ENCODE data around the gene SLC47A1.

DNA sequence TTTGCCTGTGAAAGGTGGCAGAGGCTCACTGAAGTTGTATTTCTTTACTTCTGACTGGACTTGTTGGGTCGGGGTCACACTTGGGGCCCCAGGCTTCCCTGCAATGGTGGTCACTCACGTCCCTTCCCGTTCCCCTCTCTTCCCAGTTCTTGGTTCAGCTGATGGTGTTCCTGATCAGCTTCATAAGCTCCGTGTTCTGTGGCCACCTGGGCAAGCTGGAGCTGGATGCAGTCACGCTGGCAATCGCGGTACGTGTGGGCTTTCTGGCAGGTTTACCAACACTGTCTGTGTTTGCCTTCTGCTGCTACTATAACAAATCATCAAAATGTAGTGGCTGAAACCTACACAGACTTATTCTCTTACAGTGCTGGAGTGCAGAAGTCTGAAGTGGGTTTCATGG is 8.6 kb downstream of the SLC47A1 start:
- no peak for TF ChIP-seq CSDC2 (CRISPR knock-in tag; IDR thresholded peaks at IDR 0.05)
- no peak for TF ChIP-seq ZFP3 (CRISPR knock-in tag; IDR thresholded peaks at IDR 0.05)
- no peak for TF ChIP-seq RARB (CRISPR knock-in tag; IDR thresholded peaks at IDR 0.05)
- no peak for TF ChIP-seq ZNF70 (CRISPR knock-in tag; IDR thresholded peaks at IDR 0.05)
- no peak for TF ChIP-seq ARNTL (CRISPR knock-in tag; IDR thresholded peaks at IDR 0.05; ENCODE audit: borderline replicate concordance, low read depth)
- TF ChIP-seq, protein P1, sequence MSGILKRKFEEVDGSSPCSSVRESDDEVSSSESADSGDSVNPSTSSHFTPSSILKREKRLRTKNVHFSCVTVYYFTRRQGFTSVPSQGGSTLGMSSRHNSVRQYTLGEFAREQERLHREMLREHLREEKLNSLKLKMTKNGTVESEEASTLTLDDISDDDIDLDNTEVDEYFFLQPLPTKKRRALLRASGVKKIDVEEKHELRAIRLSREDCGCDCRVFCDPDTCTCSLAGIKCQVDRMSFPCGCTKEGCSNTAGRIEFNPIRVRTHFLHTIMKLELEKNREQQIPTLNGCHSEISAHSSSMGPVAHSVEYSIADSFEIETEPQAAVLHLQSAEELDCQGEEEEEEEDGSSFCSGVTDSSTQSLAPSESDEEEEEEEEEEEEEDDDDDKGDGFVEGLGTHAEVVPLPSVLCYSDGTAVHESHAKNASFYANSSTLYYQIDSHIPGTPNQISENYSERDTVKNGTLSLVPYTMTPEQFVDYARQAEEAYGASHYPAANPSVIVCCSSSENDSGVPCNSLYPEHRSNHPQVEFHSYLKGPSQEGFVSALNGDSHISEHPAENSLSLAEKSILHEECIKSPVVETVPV (CRISPR knock-in tag; IDR thresholded peaks at IDR 0.05), result no peak
- TF ChIP-seq, protein P2, sequence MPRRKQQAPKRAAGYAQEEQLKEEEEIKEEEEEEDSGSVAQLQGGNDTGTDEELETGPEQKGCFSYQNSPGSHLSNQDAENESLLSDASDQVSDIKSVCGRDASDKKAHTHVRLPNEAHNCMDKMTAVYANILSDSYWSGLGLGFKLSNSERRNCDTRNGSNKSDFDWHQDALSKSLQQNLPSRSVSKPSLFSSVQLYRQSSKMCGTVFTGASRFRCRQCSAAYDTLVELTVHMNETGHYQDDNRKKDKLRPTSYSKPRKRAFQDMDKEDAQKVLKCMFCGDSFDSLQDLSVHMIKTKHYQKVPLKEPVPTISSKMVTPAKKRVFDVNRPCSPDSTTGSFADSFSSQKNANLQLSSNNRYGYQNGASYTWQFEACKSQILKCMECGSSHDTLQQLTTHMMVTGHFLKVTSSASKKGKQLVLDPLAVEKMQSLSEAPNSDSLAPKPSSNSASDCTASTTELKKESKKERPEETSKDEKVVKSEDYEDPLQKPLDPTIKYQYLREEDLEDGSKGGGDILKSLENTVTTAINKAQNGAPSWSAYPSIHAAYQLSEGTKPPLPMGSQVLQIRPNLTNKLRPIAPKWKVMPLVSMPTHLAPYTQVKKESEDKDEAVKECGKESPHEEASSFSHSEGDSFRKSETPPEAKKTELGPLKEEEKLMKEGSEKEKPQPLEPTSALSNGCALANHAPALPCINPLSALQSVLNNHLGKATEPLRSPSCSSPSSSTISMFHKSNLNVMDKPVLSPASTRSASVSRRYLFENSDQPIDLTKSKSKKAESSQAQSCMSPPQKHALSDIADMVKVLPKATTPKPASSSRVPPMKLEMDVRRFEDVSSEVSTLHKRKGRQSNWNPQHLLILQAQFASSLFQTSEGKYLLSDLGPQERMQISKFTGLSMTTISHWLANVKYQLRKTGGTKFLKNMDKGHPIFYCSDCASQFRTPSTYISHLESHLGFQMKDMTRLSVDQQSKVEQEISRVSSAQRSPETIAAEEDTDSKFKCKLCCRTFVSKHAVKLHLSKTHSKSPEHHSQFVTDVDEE (CRISPR knock-in tag; IDR thresholded peaks at IDR 0.05), result no peak
- no peak for TF ChIP-seq ZC3H10 (CRISPR knock-in tag; IDR thresholded peaks at IDR 0.05)
- TF ChIP-seq ISL1 (CRISPR knock-in tag; IDR thresholded peaks at IDR 0.05), result no peak
- no peak for TF ChIP-seq PPARA (CRISPR knock-in tag; IDR thresholded peaks at IDR 0.05; ENCODE audit: borderline replicate concordance)
- TF ChIP-seq GLIS3 (CRISPR knock-in tag; IDR thresholded peaks at IDR 0.05), result no peak
- no peak for TF ChIP-seq ZNF8 (CRISPR knock-in tag; IDR thresholded peaks at IDR 0.05)

Data from SK-N-SH treated with all-trans-retinoic acid at 6 μM for 48 hours (cell line).